T-helper 2 cell treated with Interferon-gamma antibody and Interleukin-4, amounts not matched to agents 5 μg/mL and 100 μg/mL, for 36 hours (primary cell): ENCODE data around the gene MAPK14.
A peak's percentile ranks its signal among the peaks of the same experiment; 100 is the strongest.

Experiments
- DNase-seq: peaks from one replicate; pipeline ENCODE4 v3.0.0; 2021; ENCODE audit warnings: low spot score
- H3K27ac Mint-ChIP-seq: one replicate; pipeline ENCODE4 v1.8.0; 2021; ENCODE audit warnings: mild to moderate bottlenecking, mixed read lengths
- H3K27me3 Mint-ChIP-seq: one replicate; pipeline ENCODE4 v1.8.0; 2021; ENCODE audit warnings: low read depth, mixed read lengths
- H3K36me3 Mint-ChIP-seq: one replicate; pipeline ENCODE4 v1.8.0; 2021; ENCODE audit warnings: low read depth, mixed read lengths
- H3K4me1 Mint-ChIP-seq: one replicate; pipeline ENCODE4 v1.8.0; 2021; ENCODE audit warnings: low read depth, mixed read lengths
- H3K4me3 Mint-ChIP-seq: one replicate; pipeline ENCODE4 v1.8.0; 2022; ENCODE audit warnings: mild to moderate bottlenecking, moderate library complexity, mixed read lengths
- H3K9me3 Mint-ChIP-seq: one replicate; pipeline ENCODE4 v1.8.0; 2021; ENCODE audit warnings: mixed read lengths

MAPK14 gene

GRCh38 chr6:36113049-36113448 lies 85.4 kb downstream of the MAPK14 start:
- Mint-ChIP-seq H3K36me3 (peaks cover 52% of the 10 kb centered on the region), H3K4me3 (no peak overlapping the region), H3K27ac (no peak overlapping the region), H3K9me3 (no peaks in the 10 kb centered on the region), H3K4me1 (peaks cover 69% of the 10 kb centered on the region), H3K27me3 (no peaks in the 10 kb centered on the region)
- no peak for DNase-seq

DNA sequence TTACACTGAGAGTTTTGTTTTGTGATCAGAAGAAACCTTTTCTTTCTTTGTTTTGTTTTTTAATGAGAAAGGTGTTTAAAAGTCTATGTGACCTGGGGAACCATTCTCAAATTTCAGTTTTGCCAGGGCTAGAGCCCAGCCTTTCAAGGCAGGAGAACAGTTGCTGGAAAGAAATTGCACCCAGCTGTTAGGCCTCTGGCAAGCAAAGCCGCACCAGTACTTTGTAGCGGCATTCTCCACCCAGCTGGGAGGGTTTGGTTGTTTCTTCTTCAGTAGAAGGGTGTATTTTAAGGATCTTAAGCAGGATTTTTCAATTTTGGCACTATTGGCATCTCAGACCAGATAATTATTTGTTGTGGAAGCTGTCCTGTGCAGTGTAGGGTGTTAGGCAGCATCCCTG lies 86.1 kb downstream of the MAPK14 start:
- H3K36me3 Mint-ChIP-seq: peaks cover 51% of the 10 kb centered on the region
- H3K9me3 Mint-ChIP-seq: no peaks in the 10 kb centered on the region
- no peaks in the 10 kb centered on the region for H3K27me3 Mint-ChIP-seq
- H3K27ac Mint-ChIP-seq: peak overlapping the region; percentile 50
- no peak overlapping the region for H3K4me3 Mint-ChIP-seq
- no peak for DNase-seq
- peaks cover 68% of the 10 kb centered on the region for H3K4me1 Mint-ChIP-seq

DNA sequence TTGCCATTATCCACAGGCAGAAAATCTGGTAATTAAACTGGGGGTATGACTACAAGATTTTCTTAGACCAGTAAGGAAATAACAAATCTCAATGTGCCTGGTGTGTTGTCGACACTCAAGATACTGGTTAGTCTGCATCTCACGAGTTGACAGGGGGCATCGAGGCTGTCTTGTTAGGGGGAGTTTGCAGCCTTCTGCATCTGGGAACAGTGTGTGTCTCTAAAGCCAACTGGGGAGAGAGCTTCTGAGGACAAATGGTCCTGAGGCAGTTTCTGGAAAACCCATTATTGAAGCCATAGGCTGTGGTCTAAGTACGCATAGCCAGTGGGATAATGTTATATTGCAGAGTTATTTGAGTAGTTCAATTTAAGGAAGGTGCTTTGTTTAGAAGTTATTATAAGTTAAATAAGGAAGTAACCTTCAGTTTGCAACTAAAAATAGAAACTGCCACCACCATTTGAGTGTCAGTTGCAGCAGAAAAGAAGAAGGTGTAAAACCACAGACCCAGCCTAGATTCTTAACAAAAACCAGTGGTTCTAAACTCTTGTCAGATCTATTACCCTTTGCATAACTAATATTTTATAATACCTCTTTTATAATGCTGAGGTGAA lies 87.3 kb downstream of the MAPK14 start:
- H3K4me3 Mint-ChIP-seq: peak overlapping the region; percentile 73
- no peaks in the 10 kb centered on the region for H3K27me3 Mint-ChIP-seq
- no peaks in the 10 kb centered on the region for H3K9me3 Mint-ChIP-seq
- H3K36me3 Mint-ChIP-seq: peaks cover 49% of the 10 kb centered on the region
- no peak for DNase-seq
- H3K4me1 Mint-ChIP-seq: peaks cover 69% of the 10 kb centered on the region
- H3K27ac Mint-ChIP-seq: peak overlapping the region; percentile 93

GRCh38 chr6:36115412-36115811 lies 87.8 kb downstream of the MAPK14 start:
- Mint-ChIP-seq H3K27me3 (no peaks in the 10 kb centered on the region), H3K9me3 (no peaks in the 10 kb centered on the region), H3K36me3 (peaks cover 46% of the 10 kb centered on the region), H3K4me3 (peak overlapping the region; percentile 73), H3K4me1 (peaks cover 71% of the 10 kb centered on the region), H3K27ac (peak overlapping the region; percentile 93)
- no peak for DNase-seq

DNA sequence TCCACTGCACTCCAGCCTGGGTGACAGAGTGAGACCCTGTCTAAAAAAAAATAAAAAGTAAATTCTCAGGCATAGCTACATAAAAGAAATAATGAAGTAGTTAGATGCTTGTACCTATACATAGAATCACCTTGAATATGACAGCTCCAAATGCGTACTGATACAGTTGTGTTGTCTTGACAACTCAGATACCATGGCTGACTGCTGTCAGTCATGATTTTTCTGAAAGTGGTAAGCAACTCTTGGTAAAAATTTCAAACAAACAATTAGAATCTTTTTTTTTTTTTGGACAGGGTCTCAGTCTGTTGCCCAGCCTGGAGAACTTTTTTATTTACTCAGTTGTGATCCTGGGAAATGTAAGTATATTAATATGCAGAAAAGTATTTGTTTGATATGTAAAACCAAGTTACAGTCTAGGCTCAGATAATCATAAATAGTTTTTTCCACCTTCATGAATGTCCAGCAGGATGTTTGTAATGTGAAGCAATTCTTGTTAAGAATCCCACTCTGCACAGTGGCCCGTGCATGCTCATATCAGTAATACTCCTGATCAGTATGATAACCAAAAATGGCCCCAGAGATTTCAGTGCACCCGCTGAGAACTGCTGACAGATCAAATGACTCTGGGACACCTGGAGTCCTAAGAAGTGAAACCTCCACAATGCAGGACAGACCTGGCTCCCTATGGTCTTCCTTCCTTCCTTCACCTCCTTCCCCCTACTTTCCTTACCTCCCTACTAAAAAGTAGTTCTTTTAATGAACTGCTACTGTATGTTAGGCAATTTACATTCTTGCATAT lies 88.7 kb downstream of the MAPK14 start:
- Mint-ChIP-seq H3K9me3 (no peaks in the 10 kb centered on the region), H3K36me3 (peaks cover 42% of the 10 kb centered on the region)

GRCh38 chr6:36116943-36117342 lies 89.3 kb downstream of the MAPK14 start:
- Mint-ChIP-seq H3K9me3 (no peaks in the 10 kb centered on the region), H3K27ac (no peak overlapping the region), H3K4me3 (peak overlapping the region; percentile 57), H3K27me3 (no peaks in the 10 kb centered on the region), H3K36me3 (peaks cover 42% of the 10 kb centered on the region), H3K4me1 (peaks cover 87% of the 10 kb centered on the region)
- DNase-seq: no peak

More for the DNA sequence above, 88.7 kb downstream of the MAPK14 start:
- H3K27ac Mint-ChIP-seq: peak overlapping the region; percentile 71
- H3K4me3 Mint-ChIP-seq: peak overlapping the region; percentile 57
- H3K4me1 Mint-ChIP-seq: peaks cover 80% of the 10 kb centered on the region
- no peaks in the 10 kb centered on the region for H3K27me3 Mint-ChIP-seq
- DNase-seq: no peak

DNA sequence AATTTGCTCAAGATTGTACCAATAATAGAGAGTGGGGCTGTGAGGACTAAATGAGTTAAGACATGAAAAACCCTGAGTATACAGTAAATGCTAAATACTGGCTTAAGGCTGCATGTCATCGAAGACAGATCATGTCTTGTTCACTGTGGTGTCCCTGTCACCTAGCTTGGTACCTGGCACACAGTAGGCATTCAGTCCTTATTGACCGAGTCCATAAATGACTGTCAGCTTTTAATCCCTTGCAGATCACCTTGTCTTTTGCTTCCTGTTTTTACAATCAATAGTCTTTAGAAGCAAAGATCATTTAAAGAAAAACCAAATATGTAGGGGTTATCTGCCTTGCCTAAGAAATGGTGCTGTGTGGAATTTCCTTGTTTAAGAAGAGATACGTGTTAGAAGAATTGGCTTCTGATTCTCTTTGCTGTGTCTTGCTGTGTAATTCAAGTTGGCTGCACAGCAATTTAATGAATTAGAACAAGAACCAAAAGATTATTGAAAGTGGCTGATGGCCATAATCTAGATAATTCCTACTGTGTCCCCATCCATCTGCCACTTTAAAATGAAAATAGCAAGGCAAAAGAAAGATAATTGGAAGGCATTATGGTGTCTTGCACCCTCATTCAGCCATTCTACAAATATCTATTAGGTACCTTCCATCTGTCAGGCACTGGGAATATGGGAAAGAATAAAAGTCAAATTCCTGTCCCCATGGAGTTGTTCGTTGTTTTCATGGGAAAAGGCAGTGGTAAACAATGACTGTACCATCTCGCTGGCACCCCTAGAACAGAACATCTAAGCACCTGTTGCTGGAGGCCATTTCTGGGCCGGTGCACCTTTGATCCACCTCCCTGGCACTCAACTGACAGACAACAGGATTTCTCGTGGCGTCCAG lies 90.3 kb downstream of the MAPK14 start:
- Mint-ChIP-seq H3K4me1 (peaks cover 82% of the 10 kb centered on the region), H3K27me3 (no peaks in the 10 kb centered on the region), H3K36me3 (peaks cover 38% of the 10 kb centered on the region), H3K27ac (peak overlapping the region; percentile 99), H3K9me3 (no peaks in the 10 kb centered on the region), H3K4me3 (peak overlapping the region; percentile 90)
- no peak for DNase-seq

GRCh38 chr6:36118550-36119107 lies 91.0 kb downstream of the MAPK14 start:
- H3K4me3 Mint-ChIP-seq: peak overlapping the region; percentile 90
- no peaks in the 10 kb centered on the region for H3K27me3 Mint-ChIP-seq
- peak overlapping the region; percentile 99 for H3K27ac Mint-ChIP-seq
- H3K36me3 Mint-ChIP-seq: peaks cover 36% of the 10 kb centered on the region
- peak; percentile 74 for DNase-seq
- no peaks in the 10 kb centered on the region for H3K9me3 Mint-ChIP-seq
- H3K4me1 Mint-ChIP-seq: peaks cover 83% of the 10 kb centered on the region

DNA sequence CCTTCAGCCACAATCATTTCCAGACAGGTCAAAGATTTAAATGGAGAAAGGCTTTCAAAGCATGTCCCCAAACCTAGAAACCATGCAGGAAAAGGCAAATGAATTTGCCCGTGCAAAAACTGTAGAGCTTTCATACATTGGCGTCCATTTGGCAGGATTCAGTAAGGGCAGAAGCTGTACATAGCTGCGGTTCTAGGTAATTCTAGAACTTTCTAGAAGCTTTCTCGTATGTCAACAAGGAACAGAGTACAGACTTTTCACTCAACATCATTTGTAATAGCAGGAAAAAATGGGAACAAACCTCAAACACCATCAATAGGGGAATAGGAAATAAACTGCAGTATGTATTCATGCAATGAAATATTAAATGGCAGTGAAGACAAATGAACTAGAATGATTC lies 91.6 kb downstream of the MAPK14 start:
- H3K27me3 Mint-ChIP-seq: no peaks in the 10 kb centered on the region
- peak overlapping the region; percentile 90 for H3K4me3 Mint-ChIP-seq
- peaks cover 33% of the 10 kb centered on the region for H3K36me3 Mint-ChIP-seq
- no peak for DNase-seq
- peaks cover 80% of the 10 kb centered on the region for H3K4me1 Mint-ChIP-seq
- peak overlapping the region; percentile 99 for H3K27ac Mint-ChIP-seq
- H3K9me3 Mint-ChIP-seq: no peaks in the 10 kb centered on the region

- H3K27ac Mint-ChIP-seq: peak overlapping the region; percentile 99
- H3K9me3 Mint-ChIP-seq: no peaks in the 10 kb centered on the region
- peaks cover 74% of the 10 kb centered on the region for H3K4me1 Mint-ChIP-seq
- peaks cover 30% of the 10 kb centered on the region for H3K36me3 Mint-ChIP-seq
- H3K4me3 Mint-ChIP-seq: peak overlapping the region; percentile 90
- DNase-seq: no peak
- no peaks in the 10 kb centered on the region for H3K27me3 Mint-ChIP-seq
These were observed 92.4 kb downstream of the MAPK14 start for GRCh38 chr6:36120018-36120417.

DNA sequence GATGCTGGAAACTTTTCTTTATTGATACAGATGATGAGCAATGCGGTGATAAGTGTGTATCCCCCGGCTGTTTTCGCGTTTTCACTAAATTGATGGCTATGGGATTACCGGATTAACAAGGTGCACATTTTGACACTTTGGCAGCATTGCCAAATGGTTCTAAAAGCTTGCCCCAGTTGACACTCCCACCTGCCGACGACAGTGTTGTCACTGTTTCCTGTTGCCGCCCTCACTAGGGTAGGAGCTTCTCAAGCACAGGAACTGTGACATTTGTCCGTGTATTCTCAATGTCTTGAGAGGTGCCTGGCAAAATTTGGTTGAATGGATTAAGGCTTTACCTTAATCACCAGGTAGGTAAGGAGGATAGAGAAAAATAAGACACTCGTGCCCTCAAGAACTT lies 92.9 kb downstream of the MAPK14 start:
- peak overlapping the region; percentile 99 for H3K27ac Mint-ChIP-seq
- H3K9me3 Mint-ChIP-seq: no peaks in the 10 kb centered on the region
- peak; percentile 74 for DNase-seq
- H3K36me3 Mint-ChIP-seq: peaks cover 28% of the 10 kb centered on the region
- H3K4me1 Mint-ChIP-seq: peaks cover 75% of the 10 kb centered on the region
- H3K27me3 Mint-ChIP-seq: no peaks in the 10 kb centered on the region
- peak overlapping the region; percentile 90 for H3K4me3 Mint-ChIP-seq

- Mint-ChIP-seq H3K27ac (peak overlapping the region; percentile 99), H3K27me3 (no peaks in the 10 kb centered on the region), H3K36me3 (peaks cover 26% of the 10 kb centered on the region), H3K4me3 (peak overlapping the region; percentile 90), H3K4me1 (peaks cover 76% of the 10 kb centered on the region), H3K9me3 (no peaks in the 10 kb centered on the region)
- peak; percentile 61 for DNase-seq
These were observed 93.6 kb downstream of the MAPK14 start for GRCh38 chr6:36120979-36121786.
